SK-N-SH (cell line): ENCODE data around the gene CBX7. TPM values are rescaled to one million over a fixed set of nuclear protein-coding genes. Genes with fewer than 3 reads are reported as not detected.

Experiments used
- CTCF ChIA-PET: fragments of 300-600, 350-600 bp; formaldehyde crosslinking; extraction: SDS; loops from one replicate; lab custom pipeline; 2021; lab: Yijun Ruan, JAX
- POLR2A ChIA-PET: fragments of 350-600 bp; sonication (Branson Sonifier 250); formaldehyde crosslinking; extraction: SDS; loops from one replicate; lab custom pipeline; 2020; ENCODE audit warnings: antibody characterized with exemption, inconsistent platforms; lab: Yijun Ruan, JAX
- DNase-seq: peaks from one replicate; pipeline ENCODE4 v3.0.0; 2012
- H2AFZ ChIP-seq: fragments of 200-600 bp; sonication (generic); 2 replicates; pipeline ENCODE4 v1.8.1; 2016; ENCODE audit warnings: antibody characterized with exemption, mild to moderate bottlenecking, low read depth
- H3F3A ChIP-seq: fragments of 200-600 bp; sonication (generic); replicated peaks from 2 replicates; pipeline ENCODE3; 2016; ENCODE audit warnings: antibody characterized with exemption, mild to moderate bottlenecking; ENCODE audit not compliant: insufficient read depth
- H3K27ac ChIP-seq, 2 experiments: fragments of 200-500 bp in 1 of 2; fragments of 200-600 bp in 1 of 2; sonication (Bioruptor generic) in 1 of 2; sonication (generic), shearing (Covaris generic) in 1 of 2; 2 replicates each; pipeline versions ENCODE4 v1.5.1 to v1.6.1; 2014 to 2016; ENCODE audit warnings: low read depth in 2 of 2, inconsistent platforms in 1 of 2, low read length in 1 of 2, mild to moderate bottlenecking in 1 of 2, mixed read lengths in 1 of 2
- H3K27me3 ChIP-seq: fragments of 200-600 bp; sonication (generic), shearing (Covaris generic); 2 replicates; pipeline ENCODE4 v1.6.1; 2016; ENCODE audit warnings: mixed run types; ENCODE audit not compliant: insufficient read depth
- H3K36me3 ChIP-seq, 2 experiments: fragments of 200-500 bp in 1 of 2; fragments of 200-600 bp in 1 of 2; sonication (Bioruptor generic) in 1 of 2; sonication (generic) in 1 of 2; replicated peaks in 1 of 2; 2 replicates each; pipeline versions ENCODE3 to v1.5.1; 2014 to 2016; ENCODE audit warnings: low read length in 1 of 2, mild to moderate bottlenecking in 1 of 2; ENCODE audit not compliant: insufficient read depth in 2 of 2, control insufficient read depth in 1 of 2
- H3K4me1 ChIP-seq, 2 experiments: fragments of 200-500 bp in 1 of 2; fragments of 200-600 bp in 1 of 2; sonication (Bioruptor generic) in 1 of 2; sonication (generic), shearing (Covaris generic) in 1 of 2; 2 replicates each; pipeline versions ENCODE4 v1.5.1 to v1.6.1; 2014 to 2016; ENCODE audit warnings: low read depth in 1 of 2, low read length in 1 of 2, mixed run types in 1 of 2; ENCODE audit not compliant: insufficient read depth in 2 of 2, control insufficient read depth in 1 of 2
- H3K4me2 ChIP-seq: fragments of 200-600 bp; sonication (generic), shearing (Covaris generic); 2 replicates; pipeline ENCODE4 v1.6.1; 2017; ENCODE audit warnings: mixed run types
- H3K4me3 ChIP-seq, 2 experiments: fragments of 200-500 bp in 1 of 2; fragments of 200-600 bp in 1 of 2; sonication (Bioruptor generic) in 1 of 2; sonication (generic), shearing (Covaris generic) in 1 of 2; 2 replicates each; pipeline versions ENCODE4 v1.5.1 to v1.8.1; 2014 to 2016; ENCODE audit warnings: low read depth in 2 of 2, inconsistent platforms in 1 of 2, low read length in 1 of 2, mild to moderate bottlenecking in 1 of 2, mixed read lengths in 1 of 2, moderate library complexity in 1 of 2
- H3K79me2 ChIP-seq: fragments of 200-600 bp; sonication (generic); 2 replicates; pipeline ENCODE4 v1.8.1; 2017; ENCODE audit warnings: mild to moderate bottlenecking; ENCODE audit not compliant: insufficient read depth
- H3K9ac ChIP-seq: fragments of 200-600 bp; sonication (generic); 2 replicates; pipeline ENCODE4 v1.6.1; 2017; ENCODE audit warnings: mixed run types
- H3K9me2 ChIP-seq: fragments of 200-600 bp; sonication (generic); 2 replicates; pipeline ENCODE4 v1.6.1; 2017; ENCODE audit warnings: mixed run types
- H3K9me3 ChIP-seq: fragments of 200-600 bp; sonication (generic); 2 replicates; pipeline ENCODE4 v1.6.1; 2017; ENCODE audit warnings: mixed run types, mild to moderate bottlenecking, moderate library complexity
- H4K20me1 ChIP-seq: fragments of 200-600 bp; sonication (generic); 2 replicates; pipeline ENCODE4 v1.6.1; 2017; ENCODE audit warnings: mild to moderate bottlenecking, mixed run types; ENCODE audit not compliant: insufficient read depth
- CHD2 ChIP-seq: fragments of 150-350 bp; IDR thresholded peaks from 2 replicates; pipeline ENCODE4 v1.6.1; 2018; ENCODE audit warnings: low read length; ENCODE audit not compliant: partially characterized antibody
- CTCF ChIP-seq: fragments of 200-600 bp; sonication (generic); IDR thresholded peaks from 2 replicates; pipeline ENCODE4 v1.6.1; 2017; ENCODE audit warnings: antibody characterized with exemption, mild to moderate bottlenecking, moderate library complexity
- ELF1 ChIP-seq: IDR thresholded peaks from 2 replicates; pipeline ENCODE4 v1.4.0; 2012
- FOSL2 ChIP-seq: IDR thresholded peaks from 2 replicates; pipeline ENCODE4 v1.4.0; 2012; ENCODE audit warnings: low read depth, mild to moderate bottlenecking, moderate library complexity, borderline replicate concordance
- FOXJ3 ChIP-seq: sonication (generic); formaldehyde crosslinking; IDR thresholded peaks from 2 replicates; pipeline ENCODE4 v1.5.1; 2020; ENCODE audit warnings: mild to moderate bottlenecking, missing genetic modification reagents
- FOXM1 ChIP-seq: IDR thresholded peaks from 2 replicates; pipeline ENCODE4 v1.4.0; 2012; ENCODE audit warnings: low read depth, mild to moderate bottlenecking
- GATA2 ChIP-seq: sonication (generic); formaldehyde crosslinking; IDR thresholded peaks from 2 replicates; pipeline ENCODE4 v1.5.0; 2020; ENCODE audit warnings: mild to moderate bottlenecking, missing genetic modification reagents
- JUND ChIP-seq: IDR thresholded peaks from 2 replicates; pipeline ENCODE4 v1.4.0; 2012
- MEF2A ChIP-seq: IDR thresholded peaks from 2 replicates; pipeline ENCODE4 v1.4.0; 2012; ENCODE audit warnings: low read depth, borderline replicate concordance
- MXI1 ChIP-seq: IDR thresholded peaks from 2 replicates; pipeline ENCODE4 v1.6.1; 2012; ENCODE audit warnings: mild to moderate bottlenecking, low read depth, low read length, improper control_type of control experiment
- NRF1 ChIP-seq: IDR thresholded peaks from 2 replicates; pipeline ENCODE4 v1.6.1; 2012; ENCODE audit warnings: low read depth, mild to moderate bottlenecking, low read length
- RAD21 ChIP-seq: IDR thresholded peaks from 2 replicates; pipeline ENCODE4 v1.6.1; 2012; ENCODE audit warnings: mild to moderate bottlenecking, low read length
- REST ChIP-seq: IDR thresholded peaks from 2 replicates; pipeline ENCODE4 v1.6.1; 2012; ENCODE audit warnings: mild to moderate bottlenecking, low read depth, low read length, moderate library complexity
- RXRA ChIP-seq: IDR thresholded peaks from 2 replicates; pipeline ENCODE4 v1.4.0; 2012; ENCODE audit warnings: low read depth, mild to moderate bottlenecking, borderline replicate concordance
- TCF12 ChIP-seq: IDR thresholded peaks from 2 replicates; pipeline ENCODE4 v1.4.0; 2012
- YY1 ChIP-seq: IDR thresholded peaks from 2 replicates; pipeline ENCODE4 v1.4.0; 2012; ENCODE audit warnings: low read depth, mild to moderate bottlenecking
- WGBS: methylation state at CpG from one replicate; pipeline ENCODE4 v1.1.6; 2017; ENCODE audit warnings: low lambda C conversion rate; 5-methylcytosine and 5-hydroxymethylcytosine counted together
- polyA plus RNA-seq, 3 experiments: library from polyadenylated mRNA; depleted of rRNA; stranded (reverse); fragments of >200 nt; gene quantifications; 2 replicates each; pipeline ENCODE4 v1.2.3, GENCODE V29; 2012
- TF ChIP-seq, protein P1 (sequence below): fragments of 150-350 bp; IDR thresholded peaks from 2 replicates; pipeline ENCODE4 v1.6.1; 2017; ENCODE audit warnings: antibody characterized with exemption, low read length, low read depth, borderline replicate concordance

The CBX7 gene
- polyA plus RNA-seq, 1 of the 3 experiments (the other 2 are of a cell fraction): 2.3 TPM

GRCh38 chr22:39122772-39123470, 29.6 kb downstream of the CBX7 start:
- WGBS: 88% methylated on average over 12 of the region's 17 CpGs
- H3K9ac ChIP-seq: no peak overlapping the region
- no peaks in the 10 kb centered on the region for H3K36me3 ChIP-seq
- no peaks in the 10 kb centered on the region for H3K9me3 ChIP-seq
- TF ChIP-seq CTCF: no peak
- TF ChIP-seq REST: no peak
- no peak for TF ChIP-seq JUND
- no peak for TF ChIP-seq FOSL2
- TF ChIP-seq FOXJ3 (CRISPR knock-in tag): no peak
- no peak for TF ChIP-seq ELF1
- TF ChIP-seq, all 33 proteins: peak for 0
- Histone ChIP-seq H3K4me2 (no peak overlapping the region), H3K4me3 (no peak overlapping the region), H3K27me3 (no peaks in the 10 kb centered on the region), H4K20me1 (no peaks in the 10 kb centered on the region), H3K27ac (no peak overlapping the region), H3K79me2 (no peaks in the 10 kb centered on the region), H3F3A (no peaks in the 10 kb centered on the region), H2AFZ (no peak overlapping the region), H3K4me1 (no peaks in the 10 kb centered on the region), H3K9me2 (no peaks in the 10 kb centered on the region)
- DNase-seq: no peak
- ChIA-PET CTCF (interaction anchor here (0.8 to 3.0 kb wide), 4 partner anchors 12 to 354 kb away, joined by 3 to 20 read pairs (median 4); no protein-coding TSS in a partner anchor), POLR2A (interaction anchor here (0.7 kb wide), 1 partner anchor 194 kb away, joined by 3 read pairs; no protein-coding TSS in a partner anchor)

DNA sequence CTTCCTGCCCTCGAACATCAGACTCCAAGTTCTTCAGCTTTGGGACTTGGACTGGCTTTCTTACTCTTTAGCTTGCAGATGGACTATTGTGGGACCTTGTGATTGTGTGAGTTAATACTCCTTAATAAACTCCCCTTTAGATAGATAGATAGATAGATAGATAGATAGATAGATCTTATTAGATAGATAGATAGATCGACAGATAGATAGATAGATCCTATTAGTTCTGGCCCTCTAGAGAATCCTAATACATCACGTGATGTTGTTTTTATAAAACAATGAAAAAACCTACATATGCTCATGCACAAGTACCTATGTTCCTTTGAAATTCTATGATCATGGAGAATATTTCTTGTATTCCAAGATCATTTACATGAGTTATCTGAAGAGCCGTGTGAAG, 31.5 kb downstream of the CBX7 start:
- H4K20me1 ChIP-seq: no peaks in the 10 kb centered on the region
- no peak overlapping the region for H3K4me2 ChIP-seq
- ChIA-PET POLR2A (no interaction called here), CTCF (interaction anchor here (1.0 kb wide), 1 partner anchor 183 kb away, joined by 4 read pairs; no protein-coding TSS in a partner anchor)
- no peaks in the 10 kb centered on the region for H3K9me3 ChIP-seq
- TF ChIP-seq YY1 (no peak), RXRA (no peak), FOXJ3 (CRISPR knock-in tag) (no peak), CTCF (no peak), TCF12 (no peak), RAD21 (no peak), MXI1 (no peak), JUND (no peak), CHD2 (no peak), NRF1 (no peak), FOXM1 (no peak), MEF2A (no peak), GATA2 (CRISPR knock-in tag) (no peak)
- TF ChIP-seq, protein P1, sequence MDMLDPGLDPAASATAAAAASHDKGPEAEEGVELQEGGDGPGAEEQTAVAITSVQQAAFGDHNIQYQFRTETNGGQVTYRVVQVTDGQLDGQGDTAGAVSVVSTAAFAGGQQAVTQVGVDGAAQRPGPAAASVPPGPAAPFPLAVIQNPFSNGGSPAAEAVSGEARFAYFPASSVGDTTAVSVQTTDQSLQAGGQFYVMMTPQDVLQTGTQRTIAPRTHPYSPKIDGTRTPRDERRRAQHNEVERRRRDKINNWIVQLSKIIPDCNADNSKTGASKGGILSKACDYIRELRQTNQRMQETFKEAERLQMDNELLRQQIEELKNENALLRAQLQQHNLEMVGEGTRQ: no peak
- no peak overlapping the region for H2AFZ ChIP-seq
- no peak for DNase-seq
- H3K9ac ChIP-seq: no peak overlapping the region
- no peaks in the 10 kb centered on the region for H3K36me3 ChIP-seq
- no peaks in the 10 kb centered on the region for H3K27me3 ChIP-seq
- no peaks in the 10 kb centered on the region for H3F3A ChIP-seq
- H3K4me3 ChIP-seq: no peak overlapping the region
- H3K27ac ChIP-seq: no peak overlapping the region
- H3K9me2 ChIP-seq: no peaks in the 10 kb centered on the region
- 48% methylated on average over 4 of the region's 4 CpGs for WGBS
- no peaks in the 10 kb centered on the region for H3K4me1 ChIP-seq
- H3K79me2 ChIP-seq: no peaks in the 10 kb centered on the region
